Measurements from ENCODE around the gene PDIK1L. TPM values are rescaled to one million over a fixed set of nuclear protein-coding genes. Genes with fewer than 3 reads are reported as not detected.

PDIK1L gene
- total RNA-seq, 2 experiments from 2014 or later = 12.9 to 17.2 TPM

GRCh38 chr1:26171084-26172072 is 59.8 kb downstream of the PDIK1L start, which contains the start of gene ZNF593OS:
ZNF593OS (minus strand) TSS chr1:26171832; CDS start chr1:26171661, 171 bp downstream.
- ChIA-PET POLR2A (no interaction called here), CTCF (ENCODE audit: unreplicated experiment) (no interaction called here)
- Histone ChIP-seq H2AFZ (ENCODE audit: low read length) (no peak within 1 kb of the TSS), H3K4me1 (ENCODE audit: insufficient read depth, low read length, poor library complexity, severe bottlenecking) (peaks cover 9% of the 10 kb centered on the region), H3K27ac (ENCODE audit: low read depth, low read length, poor library complexity, severe bottlenecking) (no peak within 1 kb of the TSS), H3K4me3 (ENCODE audit: low read depth, low read length, poor library complexity, severe bottlenecking) (peak within 1 kb of the TSS; percentile 81), H3K79me2 (ENCODE audit: insufficient read depth, low read depth, low read length) (peaks cover 14% of the 10 kb centered on the region), H3K36me3 (ENCODE audit: insufficient read depth, low read length) (peaks cover 22% of the 10 kb centered on the region), H3K9me2 (ENCODE audit: insufficient read depth, low read length) (no peaks in the 10 kb centered on the region), H3K9me3 (ENCODE audit: low read length) (no peaks in the 10 kb centered on the region), H4K20me1 (ENCODE audit: insufficient read depth, low read length) (no peaks in the 10 kb centered on the region), H3K4me2 (ENCODE audit: low read length) (peak within 1 kb of the TSS; percentile 87)
- DNase-seq (ENCODE audit: low spot score) = no peak
- intact Hi-C loops (cut with micrococcal nuclease; ENCODE audit: unreplicated experiment) = no loop called here
- no peak for TF ChIP-seq EZH2phosphoT487 (IDR thresholded peaks at IDR 0.05; ENCODE audit: borderline replicate concordance, low read depth, low read length)
- TF ChIP-seq, protein P1, sequence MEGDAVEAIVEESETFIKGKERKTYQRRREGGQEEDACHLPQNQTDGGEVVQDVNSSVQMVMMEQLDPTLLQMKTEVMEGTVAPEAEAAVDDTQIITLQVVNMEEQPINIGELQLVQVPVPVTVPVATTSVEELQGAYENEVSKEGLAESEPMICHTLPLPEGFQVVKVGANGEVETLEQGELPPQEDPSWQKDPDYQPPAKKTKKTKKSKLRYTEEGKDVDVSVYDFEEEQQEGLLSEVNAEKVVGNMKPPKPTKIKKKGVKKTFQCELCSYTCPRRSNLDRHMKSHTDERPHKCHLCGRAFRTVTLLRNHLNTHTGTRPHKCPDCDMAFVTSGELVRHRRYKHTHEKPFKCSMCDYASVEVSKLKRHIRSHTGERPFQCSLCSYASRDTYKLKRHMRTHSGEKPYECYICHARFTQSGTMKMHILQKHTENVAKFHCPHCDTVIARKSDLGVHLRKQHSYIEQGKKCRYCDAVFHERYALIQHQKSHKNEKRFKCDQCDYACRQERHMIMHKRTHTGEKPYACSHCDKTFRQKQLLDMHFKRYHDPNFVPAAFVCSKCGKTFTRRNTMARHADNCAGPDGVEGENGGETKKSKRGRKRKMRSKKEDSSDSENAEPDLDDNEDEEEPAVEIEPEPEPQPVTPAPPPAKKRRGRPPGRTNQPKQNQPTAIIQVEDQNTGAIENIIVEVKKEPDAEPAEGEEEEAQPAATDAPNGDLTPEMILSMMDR (conservative IDR thresholded peaks at IDR 0.05; ENCODE audit: low read length) = no peak
- no TSS peak for BruUV-seq (replicated peaks)

Other genes with a start within 250 kb of the PDIK1L start
- 0.22 and 0.28 TPM in 2 replicates for gene PAQR7, start 236.1 kb upstream of the PDIK1L start, total RNA-seq (2014; rRNA removed; shearing (Covaris generic))
- 1.3 and 1.8 TPM in 2 replicates for gene PAQR7, start 236.1 kb upstream of the PDIK1L start, total RNA-seq (2022)
- gene STMN1, start 205.4 kb upstream of the PDIK1L start, total RNA-seq (2014; rRNA removed; shearing (Covaris generic)) = 730 and 1,134 TPM in 2 replicates
- 847 and 1,062 TPM in 2 replicates for gene STMN1, start 205.4 kb upstream of the PDIK1L start, total RNA-seq (2022)
- gene PAFAH2, start 113.8 kb upstream of the PDIK1L start, total RNA-seq (2014; rRNA removed; shearing (Covaris generic)) = 2.9 and 4.1 TPM in 2 replicates
- 7.3 and 8.7 TPM in 2 replicates for gene PAFAH2, start 113.8 kb upstream of the PDIK1L start, total RNA-seq (2022)
- gene EXTL1, start 90.0 kb upstream of the PDIK1L start, total RNA-seq (2014; rRNA removed; shearing (Covaris generic)) = not detected in 2 replicates
- gene EXTL1, start 90.0 kb upstream of the PDIK1L start, total RNA-seq (2022) = 0.26 and 0.67 TPM in 2 replicates
- not detected in 2 replicates for gene SLC30A2, start 65.7 kb upstream of the PDIK1L start, total RNA-seq (2014; rRNA removed; shearing (Covaris generic))
- gene SLC30A2, start 65.7 kb upstream of the PDIK1L start, total RNA-seq (2022) = not detected in 2 replicates
- gene TRIM63, start 44.2 kb upstream of the PDIK1L start, total RNA-seq (2014; rRNA removed; shearing (Covaris generic)) = not detected in 2 replicates
- gene TRIM63, start 44.2 kb upstream of the PDIK1L start, total RNA-seq (2022) = not detected in 2 replicates
- not detected in 2 replicates for gene FAM110D, start 47.3 kb downstream of the PDIK1L start, total RNA-seq (2014; rRNA removed; shearing (Covaris generic))
- gene FAM110D, start 47.3 kb downstream of the PDIK1L start, total RNA-seq (2022) = 0.11 TPM in 1 of 2 replicates, not detected in the other
- gene C1orf232, start 57.1 kb downstream of the PDIK1L start, total RNA-seq (2014; rRNA removed; shearing (Covaris generic)) = not detected in 2 replicates
- not detected in 2 replicates for gene C1orf232, start 57.1 kb downstream of the PDIK1L start, total RNA-seq (2022)
- 60.0 and 63.6 TPM in 2 replicates for gene ZNF593, start 58.1 kb downstream of the PDIK1L start, total RNA-seq (2014; rRNA removed; shearing (Covaris generic))
- gene ZNF593, start 58.1 kb downstream of the PDIK1L start, total RNA-seq (2022) = 33.0 and 42.8 TPM in 2 replicates
- gene ZNF593OS, start 60.0 kb downstream of the PDIK1L start, total RNA-seq (2014; rRNA removed; shearing (Covaris generic)) = not detected in 2 replicates
- gene ZNF593OS, start 60.0 kb downstream of the PDIK1L start, total RNA-seq (2022) = not detected in 2 replicates
- 0.77 and 2.5 TPM in 2 replicates for gene CNKSR1, start 65.7 kb downstream of the PDIK1L start, total RNA-seq (2014; rRNA removed; shearing (Covaris generic))
- 2.5 and 2.7 TPM in 2 replicates for gene CNKSR1, start 65.7 kb downstream of the PDIK1L start, total RNA-seq (2022)
- gene CATSPER4, start 78.8 kb downstream of the PDIK1L start, total RNA-seq (2014; rRNA removed; shearing (Covaris generic)) = not detected in 2 replicates
- not detected in 2 replicates for gene CATSPER4, start 78.8 kb downstream of the PDIK1L start, total RNA-seq (2022)
- gene CEP85, start 122.4 kb downstream of the PDIK1L start, total RNA-seq (2014; rRNA removed; shearing (Covaris generic)) = 46.4 and 55.2 TPM in 2 replicates
- gene CEP85, start 122.4 kb downstream of the PDIK1L start, total RNA-seq (2022) = 47.1 and 53.6 TPM in 2 replicates
- 18.6 and 25.3 TPM in 2 replicates for gene SH3BGRL3, start 168.3 kb downstream of the PDIK1L start, total RNA-seq (2014; rRNA removed; shearing (Covaris generic))
- 58.6 and 60.9 TPM in 2 replicates for gene SH3BGRL3, start 168.3 kb downstream of the PDIK1L start, total RNA-seq (2022)
- gene UBXN11, start 194.8 kb downstream of the PDIK1L start, total RNA-seq (2014; rRNA removed; shearing (Covaris generic)) = 74.2 and 75.8 TPM in 2 replicates
- 98.6 and 111 TPM in 2 replicates for gene UBXN11, start 194.8 kb downstream of the PDIK1L start, total RNA-seq (2022)
- gene CD52, start 206.1 kb downstream of the PDIK1L start, total RNA-seq (2014; rRNA removed; shearing (Covaris generic)) = 409 and 470 TPM in 2 replicates
- 677 and 769 TPM in 2 replicates for gene CD52, start 206.1 kb downstream of the PDIK1L start, total RNA-seq (2022)
- gene CRYBG2, start 242.3 kb downstream of the PDIK1L start, total RNA-seq (2014; rRNA removed; shearing (Covaris generic)) = 1.3 and 4.4 TPM in 2 replicates
- gene CRYBG2, start 242.3 kb downstream of the PDIK1L start, total RNA-seq (2022) = 3.0 and 5.5 TPM in 2 replicates

All from OCI-LY7 (cell line).